ENCODE results near the gene MPZL1. TPM values are rescaled to one million over a fixed set of nuclear protein-coding genes. Genes with fewer than 3 reads are reported as not detected.
"Not testable (repeated sequence)": the region's sequence is repeated elsewhere in the genome, so short reads cannot be mapped to it uniquely, and the experiment has no call there.

Gene MPZL1
- total and polyA plus RNA-seq, 3 experiments from 2014 or later: 8.2 to 17.9 (median 15.6) TPM

DNA sequence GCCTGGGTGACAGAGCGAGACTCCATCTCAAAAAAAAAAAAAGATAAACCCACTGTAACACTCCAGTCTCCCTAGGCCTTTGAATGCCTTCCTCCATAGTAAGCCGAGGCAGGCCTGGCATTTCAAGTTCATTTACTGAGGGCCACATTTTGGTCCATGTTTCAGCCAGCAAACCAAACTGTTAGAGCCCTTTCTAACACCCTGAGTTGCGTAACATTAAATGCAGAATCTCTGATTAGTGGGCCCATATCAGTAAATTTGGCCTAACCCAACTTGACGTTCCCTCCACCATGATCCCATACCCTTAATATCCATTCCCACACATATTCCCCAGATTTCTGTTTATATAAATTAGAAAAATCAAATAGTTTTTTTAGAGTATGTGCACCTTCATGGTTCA, 12.4 kb downstream of the MPZL1 start:
- Mint-ChIP-seq H3K9me3 (peaks cover 0 to 2% (median 0%) of the 10 kb centered on the region in 5 donors), H3K27ac (no peak overlapping the region), H3K4me3 (no peak overlapping the region), H3K4me1 (no peaks in the 10 kb centered on the region), H3K36me3 (peaks cover 0 to 5% (median 0%) of the 10 kb centered on the region in 3 donors), H3K27me3 (no peaks in the 10 kb centered on the region)
- ChIA-PET POLR2A (no interaction called here), CTCF (no interaction called here)
- Histone ChIP-seq H3K4me3 (ENCODE audit: low read length) (no peak overlapping the region), H3K27ac (ENCODE audit: low read depth, low read length) (no peak overlapping the region), H3K9me3 (ENCODE audit: low read length) (no peaks in the 10 kb centered on the region), H3K36me3 (ENCODE audit: insufficient read depth, low read length) (no peaks in the 10 kb centered on the region), H3K27me3 (ENCODE audit: insufficient read depth, low read length, poor library complexity, severe bottlenecking) (no peaks in the 10 kb centered on the region), H3K4me1 (ENCODE audit: insufficient read depth, low read length) (peaks cover 4% of the 10 kb centered on the region)
- DNase-seq: no peak

DNA sequence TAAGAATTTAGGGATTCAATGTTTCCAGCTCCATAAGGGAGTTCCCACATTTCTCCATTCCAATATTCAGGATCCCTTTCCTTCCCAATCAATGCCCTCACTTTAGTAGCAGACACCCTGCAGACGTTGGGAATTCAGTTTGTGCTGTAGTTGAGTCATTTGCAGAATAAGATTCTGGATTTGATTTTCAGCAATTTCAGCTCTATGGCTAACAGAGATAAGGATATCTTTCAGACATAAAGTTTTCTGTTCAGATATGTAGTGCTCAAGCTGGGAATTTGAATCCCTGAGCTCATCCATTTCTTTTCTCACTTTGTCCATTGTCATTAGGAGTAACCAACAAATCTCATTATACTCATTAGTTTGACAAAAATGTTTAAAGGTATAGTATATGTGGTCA, 13.1 kb downstream of the MPZL1 start:
- no peaks in the 10 kb centered on the region for H3K36me3 ChIP-seq (ENCODE audit: insufficient read depth, low read length)
- ChIA-PET CTCF (no interaction called here), POLR2A (no interaction called here)
- no peak overlapping the region for H3K27ac ChIP-seq (ENCODE audit: low read depth, low read length)
- no peak for DNase-seq
- H3K9me3 ChIP-seq (ENCODE audit: low read length): no peaks in the 10 kb centered on the region
- Mint-ChIP-seq H3K4me1 (no peaks in the 10 kb centered on the region), H3K36me3 (peaks cover 0 to 5% (median 0%) of the 10 kb centered on the region in 3 donors), H3K27me3 (no peaks in the 10 kb centered on the region), H3K4me3 (no peak overlapping the region), H3K27ac (no peak overlapping the region), H3K9me3 (peaks cover 0 to 2% (median 0%) of the 10 kb centered on the region in 5 donors)
- H3K4me1 ChIP-seq (ENCODE audit: insufficient read depth, low read length): peaks cover 4% of the 10 kb centered on the region
- no peak overlapping the region for H3K4me3 ChIP-seq (ENCODE audit: low read length)
- H3K27me3 ChIP-seq (ENCODE audit: insufficient read depth, low read length, poor library complexity, severe bottlenecking): no peaks in the 10 kb centered on the region

DNA sequence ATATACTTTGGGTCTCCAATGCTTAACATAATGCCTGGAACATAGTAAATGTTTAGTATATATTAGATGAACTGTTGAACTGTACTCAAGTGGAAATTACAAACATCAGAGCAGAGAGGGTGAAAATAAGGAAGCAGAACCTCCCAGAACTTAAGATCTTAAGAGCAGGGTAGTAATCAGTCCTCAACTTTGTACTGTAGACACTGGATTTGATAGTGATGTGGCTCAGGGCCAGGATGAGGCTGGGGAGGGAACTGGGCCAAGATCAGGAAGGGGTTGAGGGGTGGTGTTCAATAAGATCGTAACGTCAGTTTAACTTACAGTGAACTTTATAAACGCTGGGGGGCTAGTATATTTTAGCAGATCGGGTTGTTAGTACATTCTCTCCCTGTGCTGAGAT, 15.4 kb downstream of the MPZL1 start:
- H3K27ac Mint-ChIP-seq: no peak overlapping the region
- Histone ChIP-seq H3K4me3 (ENCODE audit: low read length) (no peak overlapping the region), H3K27me3 (ENCODE audit: insufficient read depth, low read length, poor library complexity, severe bottlenecking) (no peaks in the 10 kb centered on the region), H3K4me1 (ENCODE audit: insufficient read depth, low read length) (peaks cover 4% of the 10 kb centered on the region), H3K27ac (ENCODE audit: low read depth, low read length) (no peak overlapping the region), H3K36me3 (ENCODE audit: insufficient read depth, low read length) (no peaks in the 10 kb centered on the region), H3K9me3 (ENCODE audit: low read length) (no peaks in the 10 kb centered on the region)
- peaks cover 0 to 5% (median 0%) of the 10 kb centered on the region in 3 donors for H3K36me3 Mint-ChIP-seq
- DNase-seq: no peak
- H3K4me1 Mint-ChIP-seq: no peaks in the 10 kb centered on the region
- ChIA-PET POLR2A (no interaction called here), CTCF (no interaction called here)
- H3K27me3 Mint-ChIP-seq: no peaks in the 10 kb centered on the region
- no peak overlapping the region for H3K4me3 Mint-ChIP-seq
- H3K9me3 Mint-ChIP-seq: no peaks in the 10 kb centered on the region

- H3K4me3 Mint-ChIP-seq: no peak overlapping the region
- no peaks in the 10 kb centered on the region for H3K4me1 Mint-ChIP-seq
- H3K27me3 ChIP-seq (ENCODE audit: insufficient read depth, low read length, poor library complexity, severe bottlenecking): no peaks in the 10 kb centered on the region
These were observed 16.4 kb downstream of the MPZL1 start for GRCh38 chr1:167738158-167738557.

GRCh38 chr1:167739752-167740151, 18.0 kb downstream of the MPZL1 start:
- H3K27ac ChIP-seq (ENCODE audit: low read depth, low read length): no peak overlapping the region
- Mint-ChIP-seq H3K9me3 (no peaks in the 10 kb centered on the region), H3K4me1 (peaks cover 3 to 7% (median 5%) of the 10 kb centered on the region in 3 donors), H3K27ac (peak overlapping the region in 1 of 8 donors; percentile 24), H3K27me3 (peaks cover 0 to 1% of the 10 kb centered on the region in 2 donors), H3K36me3 (peaks cover 0 to 5% (median 0%) of the 10 kb centered on the region in 3 donors), H3K4me3 (no peak overlapping the region)
- no peaks in the 10 kb centered on the region for H3K36me3 ChIP-seq (ENCODE audit: insufficient read depth, low read length)
- no peak for DNase-seq
- H3K4me3 ChIP-seq (ENCODE audit: low read length): no peak overlapping the region
- H3K4me1 ChIP-seq (ENCODE audit: insufficient read depth, low read length): peaks cover 4% of the 10 kb centered on the region
- CTCF ChIA-PET: no interaction called here
- no peaks in the 10 kb centered on the region for H3K27me3 ChIP-seq (ENCODE audit: insufficient read depth, low read length, poor library complexity, severe bottlenecking)
- POLR2A ChIA-PET: no interaction called here
- no peaks in the 10 kb centered on the region for H3K9me3 ChIP-seq (ENCODE audit: low read length)

More at GRCh38 chr1:167738158-167738557, 16.4 kb downstream of the MPZL1 start:
- no peak overlapping the region for H3K27ac Mint-ChIP-seq
- peaks cover 4% of the 10 kb centered on the region for H3K4me1 ChIP-seq (ENCODE audit: insufficient read depth, low read length)
- peaks cover 0 to 5% (median 0%) of the 10 kb centered on the region in 3 donors for H3K36me3 Mint-ChIP-seq
- no peaks in the 10 kb centered on the region for H3K27me3 Mint-ChIP-seq
- H3K27ac ChIP-seq (ENCODE audit: low read depth, low read length): no peak overlapping the region
- no peak overlapping the region for H3K4me3 ChIP-seq (ENCODE audit: low read length)
- POLR2A ChIA-PET: no interaction called here
- H3K9me3 Mint-ChIP-seq: no peaks in the 10 kb centered on the region
- no peak for DNase-seq
- no peaks in the 10 kb centered on the region for H3K9me3 ChIP-seq (ENCODE audit: low read length)
- no peaks in the 10 kb centered on the region for H3K36me3 ChIP-seq (ENCODE audit: insufficient read depth, low read length)
- CTCF ChIA-PET: no interaction called here

GRCh38 chr1:167741103-167741502, 19.3 kb downstream of the MPZL1 start:
- H3K36me3 Mint-ChIP-seq; H3K27me3 ChIP-seq (ENCODE audit: insufficient read depth, low read length, poor library complexity, severe bottlenecking); H3K4me3 ChIP-seq (ENCODE audit: low read length); H3K27ac ChIP-seq (ENCODE audit: low read depth, low read length); POLR2A ChIA-PET; H3K4me1 ChIP-seq (ENCODE audit: insufficient read depth, low read length); H3K9me3 ChIP-seq (ENCODE audit: low read length); H3K36me3 ChIP-seq (ENCODE audit: insufficient read depth, low read length); H3K4me3 Mint-ChIP-seq; CTCF ChIA-PET; H3K9me3 Mint-ChIP-seq; DNase-seq; H3K4me1 Mint-ChIP-seq; H3K27me3 Mint-ChIP-seq; H3K27ac Mint-ChIP-seq: not testable (repeated sequence)

DNA sequence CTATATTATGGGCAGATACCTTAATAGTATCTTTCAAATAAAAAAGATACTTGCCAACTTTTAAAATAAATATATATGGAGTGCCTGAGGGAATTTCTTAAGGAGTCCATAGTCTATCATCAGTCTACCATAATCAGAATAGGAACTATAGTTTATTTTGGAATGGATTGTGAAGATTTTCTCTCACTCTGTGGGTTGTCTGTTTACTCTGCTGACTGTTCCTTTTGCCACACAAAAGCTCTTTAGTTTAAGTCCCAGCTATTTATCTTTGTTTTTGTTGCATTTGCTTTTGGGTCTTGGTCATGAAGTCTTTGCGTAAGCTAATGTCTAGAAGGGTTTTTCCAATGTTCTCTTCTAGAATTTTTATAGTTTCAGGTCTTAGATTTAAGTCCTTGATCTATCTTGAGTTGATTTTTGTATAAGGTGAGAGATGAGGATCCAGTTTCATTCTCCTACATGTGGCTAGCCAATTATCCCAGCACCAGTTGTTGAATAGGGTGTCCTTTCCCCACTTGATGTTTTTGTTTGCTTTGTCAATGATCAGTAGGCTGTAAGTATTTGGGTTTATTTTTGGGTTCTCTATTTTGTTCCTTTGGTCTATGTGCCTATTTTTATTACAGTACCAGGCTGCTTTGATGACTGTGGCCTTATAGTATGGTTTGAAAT, 20.7 kb downstream of the MPZL1 start:
- POLR2A ChIA-PET; H3K4me3 Mint-ChIP-seq; H3K36me3 ChIP-seq (ENCODE audit: insufficient read depth, low read length); DNase-seq; H3K9me3 Mint-ChIP-seq; H3K27ac ChIP-seq (ENCODE audit: low read depth, low read length); H3K27ac Mint-ChIP-seq; H3K4me3 ChIP-seq (ENCODE audit: low read length); H3K36me3 Mint-ChIP-seq; H3K9me3 ChIP-seq (ENCODE audit: low read length); CTCF ChIA-PET; H3K4me1 ChIP-seq (ENCODE audit: insufficient read depth, low read length); H3K4me1 Mint-ChIP-seq; H3K27me3 Mint-ChIP-seq; H3K27me3 ChIP-seq (ENCODE audit: insufficient read depth, low read length, poor library complexity, severe bottlenecking): not testable (repeated sequence)

GRCh38 chr1:167744901-167745300, 23.1 kb downstream of the MPZL1 start:
- CTCF ChIA-PET: no interaction called here

More at GRCh38 chr1:167744901-167745300, 23.1 kb downstream of the MPZL1 start:
- Mint-ChIP-seq H3K27me3 (peaks cover 0 to 1% of the 10 kb centered on the region in 2 donors), H3K4me3 (no peak overlapping the region), H3K36me3 (no peaks in the 10 kb centered on the region), H3K9me3 (no peaks in the 10 kb centered on the region), H3K27ac (no peak overlapping the region), H3K4me1 (peaks cover 3 to 7% (median 5%) of the 10 kb centered on the region in 3 donors)
- Histone ChIP-seq H3K27ac (ENCODE audit: low read depth, low read length) (no peak overlapping the region), H3K9me3 (ENCODE audit: low read length) (no peaks in the 10 kb centered on the region), H3K27me3 (ENCODE audit: insufficient read depth, low read length, poor library complexity, severe bottlenecking) (no peaks in the 10 kb centered on the region), H3K4me1 (ENCODE audit: insufficient read depth, low read length) (no peaks in the 10 kb centered on the region), H3K36me3 (ENCODE audit: insufficient read depth, low read length) (no peaks in the 10 kb centered on the region), H3K4me3 (ENCODE audit: low read length) (no peak overlapping the region)
- POLR2A ChIA-PET: no interaction called here
- no peak for DNase-seq

Data from CD8-positive, alpha-beta memory T cell (primary cell).